Right lung (tissue), 5 donors: ENCODE results near the gene FOXI2. TPM values are rescaled to one million over a fixed set of nuclear protein-coding genes. Genes with fewer than 3 reads are reported as not detected.

Source experiments
- DNase-seq, 2 donors: peaks; one replicate each; pipeline ENCODE4 v3.0.0-alpha.2; 2013
- polyA plus RNA-seq, 5 donors: library from polyadenylated mRNA; unstranded; fragments of 120-200 nt; gene quantifications; one replicate each; pipeline versions ENCODE4 v1.2.1 to v1.2.3, GENCODE V29; 2013; ENCODE audit warnings: inconsistent platforms in 1 of 5, low replicate concordance in 1 of 5; ENCODE audit not compliant: insufficient read length in 5 of 5, insufficient read depth in 1 of 5

The FOXI2 gene
- polyA plus RNA-seq, 5 donors: 0.04 TPM; not detected in 4

DNA sequence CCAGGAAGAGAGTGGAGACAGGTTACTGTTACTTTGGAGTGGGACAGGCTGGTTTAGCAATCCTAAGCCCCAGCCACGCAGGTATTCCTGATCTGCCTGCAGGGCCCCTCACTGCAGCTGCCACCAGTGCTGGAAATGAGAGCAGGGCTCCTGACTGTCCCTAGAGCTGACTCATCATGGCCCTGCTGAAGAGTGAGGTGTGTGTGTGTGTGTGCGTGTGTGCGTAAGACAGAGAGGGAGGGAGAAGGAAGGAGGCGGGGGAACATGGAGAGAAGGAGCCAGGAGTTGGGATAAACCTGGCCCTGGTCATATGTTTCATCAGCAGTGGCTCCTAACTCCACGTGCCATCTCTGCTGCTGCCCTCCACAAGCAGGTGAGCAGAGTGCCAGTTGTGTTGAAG is 3.6 kb downstream of the FOXI2 start:
- DNase-seq: no peak

DNA sequence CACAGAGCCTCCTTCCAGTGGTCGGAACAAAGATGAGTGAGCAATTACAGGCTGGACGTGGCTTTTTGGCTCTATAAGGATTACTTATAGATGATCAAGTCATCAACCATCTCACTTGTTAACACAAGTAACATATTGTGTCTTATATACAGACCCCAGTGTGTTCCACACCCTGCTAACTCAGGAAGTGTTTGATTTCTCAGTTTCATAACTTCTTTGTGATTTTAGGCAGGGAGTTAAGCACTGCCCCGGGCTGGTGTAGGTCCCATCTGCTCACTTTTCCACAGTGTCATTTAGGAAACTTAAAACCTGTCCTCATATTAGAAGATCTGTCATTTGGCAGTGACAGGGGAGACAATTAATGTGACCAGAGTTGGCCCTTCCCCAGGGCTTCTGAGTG is 6.2 kb downstream of the FOXI2 start:
- DNase-seq: no peak

DNA sequence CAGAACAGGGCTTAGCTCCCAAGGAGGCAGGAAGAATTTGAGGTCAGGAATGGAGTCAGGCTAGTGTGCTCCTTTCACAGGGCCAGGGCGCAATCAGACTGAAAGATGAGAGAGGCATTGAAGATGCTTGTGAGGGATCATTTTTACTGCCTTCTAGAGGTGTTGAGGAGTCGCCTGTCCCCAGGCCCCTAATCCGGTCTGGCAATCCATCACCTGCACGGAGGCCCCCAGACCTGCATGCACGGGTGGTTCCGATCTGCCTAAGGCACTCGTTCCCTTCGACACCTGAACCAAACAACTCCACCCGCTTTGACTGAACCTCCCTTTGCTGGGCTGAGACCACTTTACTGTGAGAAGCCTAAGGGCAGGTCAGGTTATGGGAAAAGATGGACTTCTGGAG is 8.0 kb downstream of the FOXI2 start:
- DNase-seq: no peak

DNA sequence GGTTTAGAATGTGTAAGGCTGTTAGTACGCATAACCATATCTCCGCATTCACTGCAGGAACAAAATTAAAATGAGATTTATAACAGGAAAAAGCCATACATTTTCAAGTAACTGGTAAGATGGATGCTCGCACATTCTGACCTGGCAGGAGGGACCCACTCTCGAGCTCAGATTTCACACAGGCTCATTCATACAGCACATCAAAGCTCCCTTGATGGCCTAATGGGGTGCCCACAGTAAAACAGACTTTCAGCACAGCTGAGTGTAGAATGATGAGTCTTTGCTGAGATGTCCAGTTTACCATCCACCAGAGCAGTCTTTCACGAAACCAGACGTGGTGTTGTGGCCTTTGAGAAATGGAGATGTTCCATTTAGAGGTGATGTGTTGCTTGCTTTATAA is 8.9 kb downstream of the FOXI2 start:
- no peak for DNase-seq

DNA sequence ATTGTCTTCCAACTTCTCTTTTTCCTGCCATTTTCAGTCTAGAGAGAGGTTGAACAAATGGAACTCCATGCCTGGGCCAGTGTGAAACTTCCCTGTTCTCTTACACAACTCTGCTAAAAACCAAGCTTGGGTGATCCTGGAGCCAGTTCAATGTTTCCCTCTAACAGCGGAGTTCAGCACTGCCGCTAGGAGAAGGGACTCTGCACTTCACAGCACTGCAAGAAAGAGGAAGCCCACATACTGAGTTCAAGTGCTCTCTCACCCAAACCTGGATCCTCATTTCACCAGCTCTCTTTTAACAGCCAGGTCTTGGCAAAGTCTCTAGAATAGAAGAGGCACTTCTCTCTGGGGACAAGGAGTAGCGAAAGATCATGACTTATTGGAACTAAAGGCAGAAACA is 18.8 kb downstream of the FOXI2 start:
- no peak for DNase-seq

DNA sequence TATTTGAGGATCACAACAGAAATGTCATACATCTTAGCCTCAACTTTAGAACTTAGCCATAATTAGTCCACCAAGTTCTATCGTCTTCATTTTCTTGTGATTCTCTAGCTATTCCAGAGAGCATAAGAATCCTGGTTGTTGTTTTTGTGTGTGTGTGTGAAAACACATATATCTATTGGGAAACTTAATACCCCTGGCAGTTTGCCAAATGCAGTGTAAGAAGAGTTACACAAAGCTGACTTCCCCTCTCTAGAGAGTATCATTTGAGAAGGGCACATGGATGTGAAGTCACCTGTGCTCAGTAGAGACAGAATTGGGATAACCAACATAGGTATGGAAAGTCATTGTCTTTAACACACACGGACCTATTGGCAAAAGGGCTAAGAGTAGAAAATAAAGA is 19.3 kb downstream of the FOXI2 start:
- DNase-seq: no peak

DNA sequence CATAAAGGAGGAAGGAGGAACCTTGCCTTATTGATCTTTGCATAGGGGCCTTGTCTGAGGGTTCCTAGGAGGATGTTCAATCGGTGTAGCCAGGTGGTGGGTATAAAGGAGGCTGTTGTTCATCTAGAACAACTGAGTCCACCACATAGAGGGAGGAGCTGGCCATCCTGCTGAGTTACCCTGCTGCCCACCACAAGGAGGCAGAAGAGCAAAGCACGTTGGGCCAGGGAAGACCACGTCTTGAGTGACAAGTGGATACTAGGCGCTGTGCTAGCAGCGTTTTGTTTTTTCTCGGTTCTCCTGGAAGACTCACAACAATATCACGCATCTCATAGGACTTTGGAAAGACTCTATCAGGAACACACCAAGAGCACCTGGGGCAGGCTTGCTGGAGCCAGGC is 20.0 kb downstream of the FOXI2 start:
- DNase-seq: no peak

DNA sequence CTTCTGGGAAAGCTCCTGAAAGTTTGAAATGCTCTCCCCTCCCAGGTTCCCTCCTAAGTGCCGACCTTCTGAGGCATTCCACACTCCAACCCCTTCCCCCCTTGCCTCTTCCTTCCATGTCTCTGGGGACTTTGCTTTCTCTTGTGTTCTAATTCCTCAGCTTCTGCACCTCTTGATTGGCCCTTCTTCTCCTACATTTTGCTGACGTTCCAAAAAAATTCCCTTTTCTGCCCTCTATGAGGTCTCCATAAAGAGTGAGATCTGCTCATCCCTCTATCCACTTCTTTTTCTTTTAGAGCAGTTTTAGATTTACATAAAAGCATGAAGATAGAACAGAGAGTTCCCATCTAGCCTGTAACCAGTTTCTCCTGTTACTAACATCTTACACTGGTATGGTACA is 22.3 kb downstream of the FOXI2 start:
- DNase-seq: no peak

DNA sequence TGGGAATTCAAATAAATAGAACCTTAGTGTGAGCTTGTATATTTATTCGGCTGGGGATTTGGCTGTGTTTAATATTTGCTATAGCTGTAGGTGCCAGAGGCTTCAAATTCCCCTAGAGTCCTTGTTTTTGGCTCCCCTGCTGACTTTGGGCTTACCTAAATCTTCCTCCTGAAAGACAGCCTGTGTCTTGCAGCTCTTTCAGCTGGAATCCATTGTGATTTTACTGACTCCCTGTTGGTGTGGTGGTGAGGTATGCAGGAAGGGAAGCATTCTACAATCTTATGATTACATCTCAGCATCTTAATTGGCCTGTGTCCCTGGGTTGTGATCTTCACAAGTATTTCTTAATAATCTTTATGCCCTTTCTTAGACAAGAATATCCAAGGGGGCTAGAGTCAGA is 25.9 kb downstream of the FOXI2 start:
- no peak for DNase-seq

DNA sequence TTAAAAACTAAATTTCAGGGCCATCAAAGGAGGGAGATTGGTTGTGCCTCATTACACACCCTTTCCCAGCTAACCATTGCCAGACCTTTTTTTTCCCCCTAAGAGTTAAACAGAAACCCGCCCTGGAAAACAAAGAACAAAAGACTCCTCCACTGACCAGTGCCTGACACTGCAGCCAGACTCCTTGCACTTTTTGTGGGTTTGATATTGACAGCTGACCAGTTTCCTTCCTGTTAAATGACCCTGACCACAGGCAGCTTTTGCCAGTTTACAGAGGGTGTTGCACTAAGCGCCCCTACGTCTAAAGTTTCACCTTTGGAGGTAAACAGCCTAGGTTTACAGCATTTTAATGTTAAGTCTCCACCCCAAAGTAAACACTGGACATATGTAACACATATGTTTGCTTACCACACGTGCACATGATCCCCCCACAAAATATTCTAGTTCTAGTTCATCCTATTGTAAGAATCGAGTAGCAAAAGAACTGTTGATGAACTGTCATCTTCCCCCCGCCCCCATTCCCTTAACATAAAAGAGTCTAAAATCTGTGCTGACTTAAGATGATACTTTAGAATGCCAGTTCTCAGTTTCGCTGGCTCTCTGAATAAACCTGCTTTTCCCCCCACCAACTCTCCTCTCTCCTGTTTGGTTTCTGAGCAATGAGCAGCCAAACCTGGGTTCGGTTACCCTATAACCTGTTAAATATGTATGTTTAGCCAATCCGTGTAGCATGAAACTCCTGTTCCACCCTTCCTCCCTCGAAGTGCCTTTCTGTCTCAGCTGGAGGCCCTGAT is 38.0 kb downstream of the FOXI2 start:
- no peak for DNase-seq

DNA sequence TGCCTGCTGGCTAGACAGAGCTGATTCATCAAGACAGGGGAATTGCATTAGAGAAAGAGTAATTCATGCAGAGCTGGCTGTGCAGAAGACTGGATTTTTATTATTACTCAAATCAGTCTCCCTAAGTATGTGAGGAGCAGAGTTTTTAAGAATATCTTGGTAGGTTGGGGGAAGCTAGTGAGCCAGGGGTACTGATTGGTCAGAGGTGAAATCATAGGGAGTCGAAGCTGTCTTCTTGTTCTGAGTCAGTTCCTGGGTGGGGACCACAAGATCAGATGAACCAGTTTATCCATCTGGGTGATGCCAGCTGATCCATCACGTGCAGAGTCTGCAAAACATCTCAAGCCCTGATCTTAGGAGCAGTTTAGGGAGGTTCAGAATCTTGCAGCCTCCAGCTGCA is 39.8 kb downstream of the FOXI2 start:
- DNase-seq: no peak

DNA sequence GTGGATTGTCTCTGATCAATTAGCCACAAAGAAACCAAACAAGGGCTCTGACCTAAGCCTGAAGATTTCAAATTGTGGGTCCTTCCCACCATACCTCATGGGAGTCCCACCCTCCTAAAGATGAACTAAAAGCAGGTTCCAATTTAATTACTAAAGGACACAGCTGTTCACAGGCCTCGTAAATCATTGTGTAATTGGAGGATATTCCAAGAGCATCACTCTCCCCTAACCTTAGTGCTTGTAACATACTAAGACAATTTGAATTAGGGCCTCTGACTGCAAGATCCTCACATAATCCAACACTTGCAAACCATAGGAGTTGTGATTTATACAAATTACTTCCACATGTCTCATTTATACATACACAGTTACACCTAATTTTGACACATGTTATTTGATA is 44.4 kb downstream of the FOXI2 start:
- no peak for DNase-seq

DNA sequence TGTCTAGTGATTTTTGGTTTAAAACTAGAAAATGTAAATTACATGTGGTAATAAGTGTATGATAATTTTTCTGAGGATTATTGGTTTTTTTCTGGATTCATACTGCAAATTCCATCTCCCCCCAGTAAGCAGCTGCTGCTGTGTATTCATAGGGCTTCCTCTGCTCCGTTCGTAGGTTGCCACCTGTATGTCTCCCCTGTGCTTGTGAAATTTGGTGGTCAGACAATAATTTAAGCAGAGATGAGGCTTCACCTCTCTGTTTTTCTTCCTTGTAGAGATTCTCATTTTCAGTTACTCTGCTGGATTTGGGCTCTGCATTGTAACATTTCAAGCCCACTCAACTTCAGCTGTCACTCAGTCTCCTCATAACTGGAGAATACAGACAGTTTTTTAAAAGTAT is 50.9 kb downstream of the FOXI2 start:
- no peak for DNase-seq

DNA sequence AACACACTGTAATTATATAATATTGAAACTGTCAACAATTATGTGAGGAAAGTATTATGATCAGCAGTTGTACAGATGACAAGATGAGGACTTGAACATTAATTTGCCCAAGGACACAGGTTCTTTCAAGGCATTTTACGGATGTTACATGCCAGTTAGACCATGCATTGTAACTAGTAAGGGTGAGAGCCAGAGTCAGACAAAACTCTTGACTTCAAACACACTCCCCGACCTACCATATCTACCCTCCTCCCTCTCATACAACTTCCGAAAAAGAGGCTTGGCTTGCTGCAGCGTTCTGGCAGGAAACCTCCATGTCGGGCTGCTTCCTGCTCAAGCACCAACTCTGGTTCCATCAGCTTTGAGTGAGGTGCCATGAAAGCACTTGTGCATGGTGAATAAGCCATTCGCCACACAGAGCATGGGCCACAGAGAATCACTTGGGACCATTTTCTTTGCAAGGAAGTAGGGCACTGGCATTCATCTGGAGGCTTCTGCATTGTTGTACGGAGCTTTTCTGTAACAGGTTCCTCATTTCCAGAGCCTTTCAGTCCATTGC is 53.2 kb downstream of the FOXI2 start:
- DNase-seq: no peak

Other genes with a start within 250 kb of the FOXI2 start
- gene NPS, start 187.9 kb upstream of the FOXI2 start, polyA plus RNA-seq: not detected
- under 1 TPM in 3 of 5 donors, not detected in 2; 0.12 to 0.26 (median 0.15) TPM for gene CLRN3, start 155.8 kb downstream of the FOXI2 start, polyA plus RNA-seq
- gene PTPRE, start 169.9 kb downstream of the FOXI2 start, polyA plus RNA-seq: 10 to 100 TPM in 1 of 5 donors, 1 to 10 TPM in 4; 7.2 to 10.1 (median 7.6) TPM